ENCODE data around the gene HIVEP3.

The HIVEP3 gene

GRCh38 chr1:41730806-41731205 lies 187.9 kb downstream of the HIVEP3 start:
- no peak for DNase-seq (ENCODE audit: low spot score)

- DNase-seq (ENCODE audit: low spot score): no peak
Measured at GRCh38 chr1:41728403-41729202, 190.1 kb downstream of the HIVEP3 start.

GRCh38 chr1:41727749-41728115 lies 191.0 kb downstream of the HIVEP3 start:
- no peak for DNase-seq (ENCODE audit: low spot score)

DNA sequence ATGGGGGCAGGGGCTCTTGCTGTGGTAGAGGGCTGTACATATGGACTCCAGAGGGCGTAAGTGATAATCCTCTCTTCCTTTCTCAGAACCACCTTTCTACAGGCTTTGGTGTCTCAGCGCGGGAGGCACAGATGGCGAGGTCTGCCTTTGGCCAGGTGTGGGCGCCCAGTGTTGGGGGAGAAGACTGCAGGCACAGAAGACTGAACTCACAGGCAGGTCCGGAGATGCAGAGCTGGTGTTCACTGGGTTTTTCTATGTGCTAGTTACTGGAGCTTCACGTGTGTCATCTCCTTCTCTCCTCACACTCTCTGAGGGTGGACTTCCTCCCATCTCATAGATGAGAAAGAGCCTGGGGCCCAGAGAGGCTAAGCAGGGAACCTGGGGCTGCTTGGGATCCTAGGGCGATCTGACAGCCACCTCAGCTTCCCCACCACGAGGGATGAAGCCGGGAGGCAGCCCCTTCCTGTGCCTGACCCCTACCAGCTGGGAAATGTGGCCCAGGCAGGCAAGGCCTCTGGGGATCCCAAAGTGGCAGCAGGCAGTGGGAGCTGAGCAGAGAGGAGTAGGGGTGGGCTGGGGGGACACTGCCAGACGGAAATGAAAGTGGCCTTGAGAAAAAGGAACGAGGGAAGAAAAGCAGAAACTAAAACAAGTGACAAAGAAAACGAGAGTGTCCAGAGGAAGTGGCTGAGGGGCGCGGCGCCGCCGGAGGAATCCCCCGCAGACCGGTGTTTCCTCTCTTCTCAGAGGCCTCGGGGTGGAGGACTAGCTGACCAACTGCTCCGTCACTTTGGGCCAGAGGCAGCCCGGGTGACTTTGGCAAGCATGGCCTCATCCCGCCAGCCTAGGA lies 191.6 kb downstream of the HIVEP3 start:
- DNase-seq (ENCODE audit: low spot score): no peak

- DNase-seq (ENCODE audit: low spot score): no peak
Measured at GRCh38 chr1:41726292-41726691, 192.4 kb downstream of the HIVEP3 start.

- DNase-seq (ENCODE audit: low spot score): no peak
Measured at GRCh38 chr1:41724926-41725325, 193.8 kb downstream of the HIVEP3 start.

- DNase-seq (ENCODE audit: low spot score): no peak
Measured at GRCh38 chr1:41724248-41724647, 194.5 kb downstream of the HIVEP3 start.

DNA sequence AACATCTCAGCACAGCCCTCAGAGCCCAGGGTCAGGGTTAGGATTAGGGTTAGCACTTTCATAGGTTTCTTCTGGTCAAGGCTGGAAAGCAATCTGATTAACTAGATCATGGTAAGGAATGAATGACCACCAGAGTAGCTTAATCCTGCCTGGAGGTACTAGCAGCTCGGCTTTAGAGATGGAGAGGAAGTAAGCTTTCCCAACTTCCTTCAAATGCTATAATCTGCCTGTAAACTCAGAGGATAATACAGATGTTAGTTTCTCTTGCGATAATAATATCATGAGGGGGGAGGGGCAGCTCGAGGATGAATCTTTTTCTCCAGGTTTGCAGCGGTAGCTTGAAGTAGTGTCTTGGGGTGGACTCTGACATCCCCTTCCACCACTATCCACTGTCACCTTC lies 194.9 kb downstream of the HIVEP3 start:
- DNase-seq (ENCODE audit: low spot score): no peak

GRCh38 chr1:41722184-41722583 lies 196.5 kb downstream of the HIVEP3 start:
- DNase-seq (ENCODE audit: low spot score): no peak

DNA sequence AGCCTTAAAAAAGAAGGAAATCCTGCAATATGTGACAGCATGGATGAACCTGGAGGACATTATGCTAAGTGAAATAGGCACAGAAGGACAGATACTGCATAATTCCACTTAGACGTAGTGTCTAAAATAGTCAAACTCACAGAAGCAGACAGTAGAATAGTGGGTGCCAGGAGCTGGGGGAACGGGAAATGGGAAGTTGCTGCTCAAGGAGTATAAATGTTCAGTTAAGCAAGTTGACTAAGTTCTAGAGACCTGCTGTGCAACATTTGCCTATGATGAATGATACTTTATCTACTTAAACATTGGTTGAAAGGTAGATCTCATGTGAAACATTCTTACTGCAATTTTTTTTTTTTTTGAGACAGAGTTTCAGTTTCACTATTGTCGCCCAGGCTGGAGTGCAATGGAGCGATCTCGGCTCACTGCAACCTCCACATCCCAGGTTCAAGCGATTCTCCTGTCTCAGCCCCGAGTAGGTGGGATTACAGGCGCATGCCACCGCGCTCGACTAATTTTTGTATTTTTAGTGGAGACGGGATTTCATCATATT lies 197.8 kb downstream of the HIVEP3 start:
- no peak for DNase-seq (ENCODE audit: low spot score)

DNA sequence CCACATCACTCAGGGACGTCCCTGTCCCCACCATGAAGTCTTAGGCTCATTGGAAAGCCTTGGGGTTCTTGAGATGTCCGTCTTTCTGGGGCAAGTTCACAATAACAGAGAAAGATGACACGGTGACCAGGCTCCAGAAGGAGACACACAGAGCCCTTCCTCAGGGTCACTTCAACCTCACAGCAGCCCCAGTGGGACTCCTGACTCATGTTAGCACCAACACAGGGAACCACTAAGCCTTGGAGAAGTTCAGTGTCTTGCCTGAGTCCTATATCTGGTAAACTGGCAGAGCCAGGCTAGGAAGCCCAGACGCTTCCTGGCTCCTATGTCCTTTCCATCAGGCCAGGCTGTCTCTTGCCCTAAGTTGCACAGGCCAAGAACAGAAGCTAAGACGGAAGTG lies 199.1 kb downstream of the HIVEP3 start:
- DNase-seq (ENCODE audit: low spot score): no peak

GRCh38 chr1:41719128-41719527 lies 199.6 kb downstream of the HIVEP3 start:
- DNase-seq (ENCODE audit: low spot score): no peak

- DNase-seq (ENCODE audit: low spot score): no peak
Measured at GRCh38 chr1:41718497-41718896, 200.2 kb downstream of the HIVEP3 start.

GRCh38 chr1:41716188-41717130 lies 202.3 kb downstream of the HIVEP3 start:
- no peak for DNase-seq (ENCODE audit: low spot score)

GRCh38 chr1:41715441-41716095 lies 203.2 kb downstream of the HIVEP3 start:
- no peak for DNase-seq (ENCODE audit: low spot score)

GRCh38 chr1:41714638-41715389 lies 203.9 kb downstream of the HIVEP3 start:
- no peak for DNase-seq (ENCODE audit: low spot score)

- DNase-seq (ENCODE audit: low spot score): no peak
Measured at GRCh38 chr1:41713557-41714327, 205.0 kb downstream of the HIVEP3 start.

DNA sequence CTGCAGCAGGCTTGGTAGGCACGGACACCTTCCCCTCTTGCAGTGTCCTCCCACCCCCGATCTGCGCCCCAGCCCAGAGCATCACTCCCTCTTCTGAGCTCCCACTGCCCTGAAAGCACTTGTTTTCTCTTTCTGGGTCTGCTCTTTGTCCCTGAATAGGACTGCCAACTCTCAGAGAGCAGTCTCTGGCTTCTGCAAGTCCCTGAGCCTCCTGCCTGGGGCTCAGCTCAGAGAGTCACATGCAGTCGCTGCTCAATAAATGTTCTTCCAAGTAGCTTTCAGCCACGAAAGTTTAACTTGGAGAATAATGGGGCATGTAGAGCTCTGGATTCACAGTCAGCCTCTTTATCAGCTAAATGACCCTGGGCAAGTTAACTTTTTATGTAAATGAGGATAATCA lies 205.6 kb downstream of the HIVEP3 start:
- no peak for DNase-seq (ENCODE audit: low spot score)

- DNase-seq (ENCODE audit: low spot score): no peak
Measured at GRCh38 chr1:41712695-41713094, 206.0 kb downstream of the HIVEP3 start.

GRCh38 chr1:41712081-41712480 lies 206.6 kb downstream of the HIVEP3 start:
- DNase-seq (ENCODE audit: low spot score): no peak
